HepG2 (cell line): Measurements from ENCODE around the gene COA3. TPM values are rescaled to one million over a fixed set of nuclear protein-coding genes. Genes with fewer than 3 reads are reported as not detected.

Experiments used
- CREB3 ChIP-seq: sonication (generic); formaldehyde crosslinking; IDR thresholded peaks from 2 replicates; pipeline ENCODE4 v1.5.0; 2020; ENCODE audit warnings: missing genetic modification reagents
- HBP1 ChIP-seq: IDR thresholded peaks from 2 replicates; pipeline ENCODE4 v1.6.1; 2016; ENCODE audit warnings: low read depth, control low read depth
- MAFG ChIP-seq: sonication (generic); formaldehyde crosslinking; IDR thresholded peaks from 2 replicates; pipeline ENCODE4 v1.5.1; 2020; ENCODE audit warnings: mild to moderate bottlenecking, missing genetic modification reagents
- NCOA2 ChIP-seq: sonication (generic); formaldehyde crosslinking; IDR thresholded peaks from 2 replicates; pipeline ENCODE4 v1.8.0; 2022; ENCODE audit warnings: inconsistent platforms
- SMARCE1 ChIP-seq: fragments of 450-650 bp; IDR thresholded peaks from 2 replicates; pipeline ENCODE4 v1.6.1; 2017; ENCODE audit warnings: borderline replicate concordance
- SNRNP70 ChIP-seq: fragments of 200-400 bp; formaldehyde crosslinking; IDR thresholded peaks from 2 replicates; pipeline ENCODE4 v1.6.1; 2017; ENCODE audit warnings: mild to moderate bottlenecking, low read depth, low read length, moderate library complexity
- STAT6 ChIP-seq: sonication (generic); formaldehyde crosslinking; IDR thresholded peaks from 2 replicates; pipeline ENCODE4 v1.4.0; 2020; ENCODE audit warnings: missing genetic modification reagents, mild to moderate bottlenecking, borderline replicate concordance
- ZBTB25 ChIP-seq: IDR thresholded peaks from 2 replicates; pipeline ENCODE4 v1.6.1; 2018; ENCODE audit warnings: missing genetic modification reagents
- ZNF280B ChIP-seq: sonication (generic); formaldehyde crosslinking; IDR thresholded peaks from 2 replicates; pipeline ENCODE4 v1.5.0; 2020; ENCODE audit warnings: missing genetic modification reagents, mild to moderate bottlenecking, borderline replicate concordance
- ZNF34 ChIP-seq: sonication (generic); formaldehyde crosslinking; IDR thresholded peaks from 2 replicates; pipeline ENCODE4 v1.4.0; 2020; ENCODE audit warnings: mild to moderate bottlenecking, missing genetic modification reagents, borderline replicate concordance
- ZNF619 ChIP-seq: sonication (generic); formaldehyde crosslinking; IDR thresholded peaks from 2 replicates; pipeline ENCODE4 v1.4.0; 2020; ENCODE audit warnings: mild to moderate bottlenecking, missing genetic modification reagents
- ZNF687 ChIP-seq: sonication (generic); formaldehyde crosslinking; IDR thresholded peaks from 2 replicates; pipeline ENCODE4 v1.5.1; 2020; ENCODE audit warnings: mild to moderate bottlenecking, missing genetic modification reagents, moderate library complexity
- ZNF788 ChIP-seq: sonication (generic); formaldehyde crosslinking; IDR thresholded peaks from 2 replicates; pipeline ENCODE4 v1.5.0; 2020; ENCODE audit warnings: mild to moderate bottlenecking, missing genetic modification reagents, borderline replicate concordance
- polyA plus RNA-seq, 8 experiments: library from polyadenylated mRNA; depleted of rRNA in 3 of 8; stranded (reverse) in 7 of 8; unstranded in 1 of 8; fragments of >200 nt; fragmentation: Illumina TruSeq in 4 of 8; extraction: Trizol in 4 of 8; gene quantifications; 2 replicates each; pipeline versions ENCODE4 v1.2.1 to v1.2.3, GENCODE V29; 2011 to 2016; ENCODE audit warnings: low read depth in 4 of 8, missing spikeins in 1 of 8, mixed read lengths in 1 of 8; ENCODE audit not compliant: insufficient read depth in 1 of 8
- total RNA-seq, 5 experiments: library from RNA; depleted of rRNA; stranded (reverse); fragments of >200 nt; fragmentation: Illumina TruSeq; extraction: Trizol; gene quantifications; 2 replicates each; pipeline ENCODE4 v1.2.3, GENCODE V29; 2016; ENCODE audit warnings: low read depth in 1 of 5

Gene COA3
- total and polyA plus RNA-seq, 2 of the 13 experiments (the other 11 are each of a cell fraction or from before 2014, with no cell fraction given) = 133 to 202 TPM

- peak; percentile 30 for TF ChIP-seq ZNF687 (CRISPR knock-in tag)
- 0 out of 2 replicates have a peak, but pooled peaks have one; percentile 61 for TF ChIP-seq ZNF34 (CRISPR knock-in tag)
- TF ChIP-seq SNRNP70 = no peak
- peak; percentile 24; the same call in 1 of the 2 replicates for TF ChIP-seq ZBTB25 (CRISPR knock-in tag)
- no peak for TF ChIP-seq MAFG (CRISPR knock-in tag)
- TF ChIP-seq NCOA2 (CRISPR knock-in tag) = no peak
- TF ChIP-seq HBP1 = 0 out of 2 replicates have a peak, but pooled peaks have one; percentile 26
- TF ChIP-seq ZNF788 (CRISPR knock-in tag) = no peak
- TF ChIP-seq SMARCE1 = no peak
- peak; percentile 65; the same call in 1 of the 2 replicates for TF ChIP-seq STAT6 (CRISPR knock-in tag)
- TF ChIP-seq ZNF619 (CRISPR knock-in tag) = 0 out of 2 replicates have a peak, but pooled peaks have one; percentile 17
- TF ChIP-seq CREB3 (CRISPR knock-in tag) = 0 out of 2 replicates have a peak, but pooled peaks have one; percentile 16
- TF ChIP-seq ZNF280B (CRISPR knock-in tag) = peak; percentile 83
- TF ChIP-seq, all 625 proteins: peak for 127
Observed at GRCh38 chr17:42780851-42781638, 17.5 kb downstream of the COA3 start (continued).
